ENCODE data around the gene OTUD7B.

OTUD7B gene

GRCh38 chr1:149925345-149925744 lies 85.2 kb downstream of the OTUD7B start:
- DNase-seq (ENCODE audit: low read depth in 2 of 2, low spot score in 1 of 2), result no peak

DNA sequence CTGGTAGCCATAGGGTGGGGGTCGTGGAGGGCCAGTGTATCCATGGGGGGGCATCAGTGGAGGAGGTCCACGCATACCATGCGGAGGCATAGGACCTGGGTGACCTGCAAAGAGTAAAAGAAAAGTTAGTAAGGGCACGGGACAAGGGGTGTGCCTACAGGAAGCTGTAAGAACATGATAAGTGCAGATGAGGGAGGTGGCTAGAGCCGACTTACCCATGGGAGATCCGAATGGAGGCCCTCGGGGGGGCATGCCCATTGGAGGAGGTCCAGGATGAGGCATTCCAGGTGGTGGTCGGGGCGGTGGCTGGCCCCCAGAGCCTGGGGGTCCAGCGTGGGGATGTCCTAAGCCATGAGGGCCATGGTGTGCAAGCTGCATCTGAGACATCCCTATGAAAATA lies 86.9 kb downstream of the OTUD7B start:
- no peak for DNase-seq (ENCODE audit: low read depth in 2 of 2, low spot score in 1 of 2)

- no peak for DNase-seq (ENCODE audit: low read depth in 2 of 2, low spot score in 1 of 2)
Observed at GRCh38 chr1:149917571-149918144, 92.9 kb downstream of the OTUD7B start, which contains the start of gene SV2A. SV2A (minus strand) TSS chr1:149917844; CDS start chr1:149913840, 4,004 bp downstream.

- no peak for DNase-seq (ENCODE audit: low read depth in 2 of 2, low spot score in 1 of 2)
Observed at GRCh38 chr1:149916898-149917252, 93.7 kb downstream of the OTUD7B start.

DNA sequence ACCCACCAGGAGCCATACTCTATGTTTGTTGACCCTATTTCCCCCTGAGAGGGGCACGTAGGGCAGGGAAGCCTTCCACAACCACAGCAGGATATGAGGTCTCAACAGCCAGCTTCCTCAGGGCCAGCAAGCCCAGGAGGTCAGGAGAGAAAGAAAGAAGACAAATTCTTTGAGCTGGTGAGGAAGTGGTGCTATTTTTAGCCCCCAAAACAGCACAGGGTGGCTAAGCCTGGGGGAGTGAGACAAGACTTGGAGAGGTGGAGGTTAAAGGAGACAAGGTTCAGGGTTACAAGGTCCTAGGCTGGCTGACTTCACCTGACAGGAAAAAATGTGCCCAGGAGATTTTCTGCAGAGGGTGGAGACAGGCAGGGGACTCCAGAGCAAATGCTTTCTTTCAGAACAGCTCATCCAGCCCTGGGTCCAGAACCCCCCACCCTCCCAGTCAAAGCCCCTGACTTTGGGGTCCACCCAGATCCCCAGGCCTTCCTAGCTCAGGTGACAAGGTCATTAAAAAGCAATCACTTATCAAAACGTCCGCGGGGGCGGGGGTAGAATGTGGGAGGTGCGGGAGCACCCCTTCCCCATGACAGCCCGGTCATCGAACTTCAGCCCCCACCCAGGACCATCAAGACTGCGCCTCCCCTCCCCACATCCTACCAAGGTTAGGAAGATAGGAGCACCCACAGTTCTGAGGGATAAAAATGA lies 94.2 kb downstream of the OTUD7B start:
- no peak for DNase-seq (ENCODE audit: low read depth in 2 of 2, low spot score in 1 of 2)

DNA sequence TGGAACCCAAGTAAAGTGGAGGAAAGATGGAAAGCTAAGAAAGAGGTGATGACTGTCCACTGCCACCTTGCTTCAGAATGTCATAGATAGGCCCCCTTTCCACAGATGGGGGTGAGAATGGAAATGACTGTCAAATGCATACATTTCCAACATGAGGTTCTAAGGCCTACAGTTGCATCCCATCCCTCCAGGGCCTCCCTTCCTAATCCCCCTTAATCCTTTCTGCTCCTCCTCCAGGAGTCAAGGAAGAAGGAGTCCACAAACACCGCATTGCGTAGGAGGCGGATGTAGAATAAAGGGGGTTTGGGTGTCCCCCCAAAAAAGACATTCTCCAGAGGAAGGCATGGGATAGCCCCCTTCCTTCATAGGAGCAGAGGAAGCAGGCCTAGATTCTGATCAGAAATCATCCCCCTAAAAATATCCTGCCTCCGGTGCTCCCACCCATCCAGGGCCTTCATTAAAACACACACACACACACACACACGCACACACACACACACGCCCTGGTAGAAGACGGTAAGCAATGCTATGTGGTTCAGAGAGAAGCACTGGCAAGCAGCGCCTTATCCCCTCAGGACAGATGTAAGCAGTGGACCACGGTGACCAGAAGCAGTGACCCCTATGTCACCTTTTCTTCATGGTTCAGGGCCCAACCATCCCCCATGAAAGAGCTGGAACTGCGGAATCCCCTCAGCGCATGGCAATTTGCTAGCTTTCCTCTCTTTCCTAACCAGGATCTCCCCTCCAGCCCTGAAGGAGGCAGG lies 94.9 kb downstream of the OTUD7B start:
- DNase-seq (ENCODE audit: low read depth in 2 of 2, low spot score in 1 of 2), result no peak

- DNase-seq (ENCODE audit: low read depth in 2 of 2, low spot score in 1 of 2), result no peak
Observed at GRCh38 chr1:149914545-149914944, 96.0 kb downstream of the OTUD7B start.

GRCh38 chr1:149906570-149907075 lies 103.9 kb downstream of the OTUD7B start:
- DNase-seq (ENCODE audit: low read depth in 2 of 2, low spot score in 1 of 2), result no peak

GRCh38 chr1:149903836-149904491 lies 106.6 kb downstream of the OTUD7B start:
- no peak for DNase-seq (ENCODE audit: low read depth in 2 of 2, low spot score in 1 of 2)

GRCh38 chr1:149899460-149900284 lies 110.9 kb downstream of the OTUD7B start, which contains the start of gene BOLA1:
BOLA1 (plus strand) TSS chr1:149899568; CDS start chr1:149900060, 492 bp downstream.
- peak; percentile 53 to 62 for DNase-seq (ENCODE audit: low read depth in 2 of 2, low spot score in 1 of 2)

GRCh38 chr1:149896575-149896974 lies 114.0 kb downstream of the OTUD7B start:
- no peak for DNase-seq (ENCODE audit: low read depth in 2 of 2, low spot score in 1 of 2)

GRCh38 chr1:149888999-149889289 lies 121.6 kb downstream of the OTUD7B start:
- DNase-seq (ENCODE audit: low read depth in 2 of 2, low spot score in 1 of 2), result no peak

- peak; percentile 28 to 45 for DNase-seq (ENCODE audit: low read depth in 2 of 2, low spot score in 1 of 2)
Observed at GRCh38 chr1:149888247-149888998, 122.1 kb downstream of the OTUD7B start.

All from stimulated activated CD8-positive, alpha-beta memory T cell treated with anti-CD3 and anti-CD28 coated beads, Interleukin-4, amount 100 ng/mL, for 1 hour (primary cell).